ENCODE measurements around the gene SULT2B1.

Gene SULT2B1

DNA sequence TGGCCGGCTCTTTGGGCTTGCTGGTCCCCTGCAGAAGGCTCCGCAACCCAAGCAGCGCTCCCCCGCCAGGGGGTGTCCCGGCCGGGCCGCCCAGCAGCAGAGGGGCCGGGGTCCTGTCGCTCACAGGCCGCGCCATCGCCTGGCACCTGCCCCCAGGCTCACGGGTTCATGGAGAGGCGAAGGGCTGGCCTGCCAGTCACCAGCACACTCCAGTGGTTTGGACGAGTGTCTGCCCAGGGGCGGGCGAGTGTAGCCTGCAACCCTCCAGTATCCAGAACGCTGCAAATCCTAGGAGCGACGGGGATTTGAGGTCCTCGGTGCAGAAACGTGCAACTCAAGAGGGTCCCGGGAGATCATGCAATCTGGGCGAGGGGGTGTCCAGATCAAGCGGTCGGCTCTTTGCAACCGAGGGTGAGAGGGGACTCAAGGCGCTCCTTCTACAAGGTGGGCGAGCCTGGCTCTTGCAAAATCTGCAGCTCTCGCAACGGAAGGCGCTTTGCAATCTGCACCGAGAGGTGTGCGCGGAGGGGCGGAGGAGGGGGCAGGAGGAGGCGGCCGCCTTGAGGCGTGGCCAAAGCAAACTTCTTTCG, 85.0 kb downstream of the SULT2B1 start, which contains the start of gene DBP:
Gene DBP (minus strand): TSS at position 521 of the 590 bp plus-strand sequence. CDS start 385 bp downstream, at position 136.
- no peak for DNase-seq

GRCh38 chr19:48637449-48637947, 85.5 kb downstream of the SULT2B1 start:
- DNase-seq, result peak; percentile 99

DNA sequence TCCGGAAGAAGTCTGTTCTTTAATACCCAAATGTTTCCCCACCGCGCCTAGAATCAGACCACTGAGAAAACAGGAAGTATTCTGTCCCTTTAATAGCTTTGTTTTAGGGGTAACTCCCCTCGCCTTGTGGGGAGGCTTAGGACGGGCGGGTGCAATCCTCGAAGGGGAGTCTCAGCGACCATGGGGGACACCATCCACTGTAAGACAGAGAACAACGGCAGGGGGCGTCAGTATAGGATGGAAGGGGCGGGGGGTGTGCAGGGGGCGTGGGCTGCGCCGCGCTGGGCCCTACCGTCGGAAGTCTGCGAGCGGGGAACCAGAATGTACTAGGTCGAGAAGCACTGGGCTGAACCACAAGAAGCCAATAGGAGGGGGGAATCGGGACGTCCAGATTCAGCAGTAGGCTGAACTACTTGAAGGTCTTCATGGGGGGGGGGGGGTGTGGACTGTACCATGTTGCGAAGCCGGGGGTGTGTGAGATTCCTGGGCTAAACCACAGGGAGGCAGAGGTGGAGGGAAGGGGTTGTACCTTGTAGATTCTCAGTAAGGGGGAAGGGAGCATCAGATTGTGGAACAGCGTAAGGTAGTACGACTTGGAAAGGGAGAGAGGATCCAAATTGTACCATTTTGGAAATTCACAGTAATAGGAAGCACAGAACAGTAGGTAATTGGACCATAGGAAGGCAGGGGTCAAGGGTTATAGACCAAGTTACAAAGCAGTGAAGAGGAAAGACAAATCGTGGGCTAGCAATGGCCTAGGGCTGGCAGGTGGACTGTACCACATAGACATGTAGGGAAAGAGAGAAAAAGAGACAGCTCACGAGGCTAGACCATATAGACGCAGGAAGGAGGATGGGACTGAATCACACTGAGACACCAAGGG, 86.2 kb downstream of the SULT2B1 start:
- DNase-seq, result peak; percentile 85

GRCh38 chr19:48638831-48639381, 86.9 kb downstream of the SULT2B1 start:
- DNase-seq, result no peak

- DNase-seq, result no peak
Measured at GRCh38 chr19:48639483-48640375, 87.8 kb downstream of the SULT2B1 start.

DNA sequence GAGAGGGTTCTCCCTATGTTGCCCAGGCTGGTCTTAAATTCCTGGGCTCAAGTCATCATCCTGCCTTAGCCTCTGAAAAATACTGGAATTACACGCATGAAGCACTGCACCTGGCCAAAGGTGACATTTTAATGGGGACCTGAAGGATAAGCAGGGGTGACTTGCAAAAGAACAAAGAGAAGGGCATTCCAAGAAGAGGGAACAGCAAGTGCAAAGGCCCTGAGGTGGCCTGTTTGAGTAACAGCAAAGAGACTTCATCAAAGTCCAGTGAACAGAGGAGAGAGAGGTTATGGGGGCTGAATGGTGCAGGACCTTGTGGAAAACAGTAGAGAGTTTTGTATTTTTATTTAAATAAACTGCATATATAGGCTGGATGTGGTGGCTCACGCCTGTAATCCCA, 89.9 kb downstream of the SULT2B1 start:
- no peak for DNase-seq

GRCh38 chr19:48642862-48643261, 90.9 kb downstream of the SULT2B1 start:
- no peak for DNase-seq

GRCh38 chr19:48644355-48644754, 92.4 kb downstream of the SULT2B1 start:
- no peak for DNase-seq

DNA sequence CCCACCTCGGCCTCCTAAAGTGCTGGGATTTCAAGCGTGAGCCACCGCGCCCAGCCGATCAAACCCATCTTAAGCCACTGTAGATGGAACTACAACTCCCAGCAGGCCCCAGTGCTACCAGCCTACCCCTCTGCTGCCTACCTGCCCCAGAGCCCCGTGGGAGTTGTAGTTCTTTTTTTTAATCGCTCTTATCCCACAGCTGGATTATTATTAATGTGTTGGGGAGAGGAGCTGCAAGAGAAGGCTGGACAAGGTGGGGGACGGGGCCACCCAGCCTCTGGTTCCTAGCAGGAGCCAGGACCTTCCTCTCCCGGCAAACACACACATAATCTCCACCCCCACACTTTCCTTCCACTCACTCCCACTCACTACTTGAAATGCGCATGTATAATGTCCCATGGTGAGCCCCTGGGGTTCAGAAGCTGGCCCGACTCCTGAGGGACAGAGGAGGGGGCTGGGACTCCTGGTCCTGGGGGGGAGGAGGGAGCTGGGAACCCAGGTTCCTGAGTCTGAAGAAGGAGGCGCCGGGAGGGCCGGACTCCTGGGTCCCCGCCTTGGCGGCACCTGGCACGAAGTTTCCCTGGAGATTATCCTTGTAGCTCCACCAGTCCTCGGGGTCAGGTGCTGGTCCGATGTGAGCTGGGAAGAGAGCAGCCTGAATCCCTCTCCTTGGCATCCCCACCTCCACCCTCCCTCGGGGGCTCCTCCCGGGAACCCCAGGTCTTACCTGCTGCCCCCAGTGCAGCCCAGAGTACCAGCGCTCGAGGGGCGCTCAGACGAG, 93.1 kb downstream of the SULT2B1 start:
- DNase-seq, result peak; percentile 80

GRCh38 chr19:48645620-48646000, 93.6 kb downstream of the SULT2B1 start:
- no peak for DNase-seq

DNA sequence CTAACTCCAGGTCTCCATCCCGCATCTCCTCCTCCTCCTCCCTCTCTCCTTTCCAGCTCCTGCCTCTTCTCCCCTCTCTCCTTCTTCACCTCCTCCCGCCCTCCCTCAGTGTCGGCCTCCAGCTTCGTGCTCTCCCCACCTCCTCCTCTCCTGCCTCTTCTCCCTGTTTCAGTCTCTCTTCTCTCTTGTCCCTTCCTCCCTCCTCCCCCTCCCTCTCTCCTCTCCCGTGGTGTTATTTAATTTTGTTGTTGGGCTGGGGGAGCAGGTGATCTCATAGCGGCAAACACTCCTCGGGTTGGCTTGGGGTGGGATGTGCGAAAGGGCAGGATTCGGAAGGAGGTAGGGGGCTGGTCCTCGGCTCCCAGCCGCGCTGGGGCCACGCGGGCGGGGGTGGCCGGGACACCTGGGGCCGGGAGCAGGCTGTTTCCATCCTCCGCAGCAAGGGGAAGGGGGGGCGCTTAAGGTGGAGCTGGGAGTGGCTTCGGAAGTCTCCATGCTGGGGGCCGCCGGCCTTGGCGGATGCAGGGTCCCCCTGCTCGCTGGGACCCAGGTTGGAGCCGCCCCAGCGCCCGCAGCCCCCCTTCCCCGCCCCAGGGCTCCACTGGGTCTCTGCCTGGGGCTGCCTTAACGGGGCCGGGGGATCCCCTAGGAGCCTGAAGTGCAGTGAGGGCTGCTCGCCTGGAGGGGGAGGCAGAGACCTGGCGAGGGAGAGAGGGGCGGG, 94.2 kb downstream of the SULT2B1 start, which contains the start of gene CA11:
Gene CA11 (minus strand): TSS at position 187 of the 721 bp plus-strand sequence. CDS start 555 bp downstream, outside the sequence.
- DNase-seq, result peak; percentile 92

DNA sequence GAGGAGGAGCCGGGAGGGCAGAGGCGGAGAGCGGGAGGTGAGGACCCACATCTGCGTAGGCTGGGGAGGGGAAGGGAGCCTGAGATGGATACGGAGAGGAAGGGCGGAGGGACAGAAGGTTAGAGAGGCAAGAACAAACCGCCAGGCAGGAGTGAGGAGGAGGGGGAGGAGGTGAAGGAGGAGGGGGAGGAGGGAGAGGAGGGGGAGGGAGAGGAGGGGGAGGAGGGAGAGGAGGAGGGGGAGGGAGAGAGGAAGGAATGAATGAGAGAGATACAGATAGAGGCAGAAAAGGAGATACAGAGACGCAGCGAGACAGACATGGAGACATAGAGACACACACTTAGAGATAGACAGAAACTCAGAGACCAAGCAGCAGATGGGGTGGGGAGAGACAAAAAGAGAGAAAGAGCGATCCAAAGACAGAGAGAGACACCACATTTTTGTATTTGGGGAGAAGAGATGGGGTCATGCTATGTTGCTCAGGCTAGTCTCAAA, 94.8 kb downstream of the SULT2B1 start:
- DNase-seq, result no peak

GRCh38 chr19:48648134-48648533, 96.2 kb downstream of the SULT2B1 start:
- DNase-seq, result no peak
